Measurements from ENCODE around the gene SRSF10.

SRSF10 gene

GRCh38 chr1:23984417-23985186, 4.5 kb upstream of the SRSF10 start:
- DNase-seq (ENCODE audit: low spot score in 2 of 2), result no peak
- Histone ChIP-seq H3K27me3 (ENCODE audit: low read depth) (no peaks in the 10 kb centered on the region), H3K9me3 (no peaks in the 10 kb centered on the region), H3K36me3 (replicated peaks) (no peaks in the 10 kb centered on the region), H3K4me3 (no peak overlapping the region), H3K4me1 (peaks cover 12% of the 10 kb centered on the region)
- in situ Hi-C loops (cut with MboI; ENCODE audit: low sequenced_read_pairs), result no loop called here

DNA sequence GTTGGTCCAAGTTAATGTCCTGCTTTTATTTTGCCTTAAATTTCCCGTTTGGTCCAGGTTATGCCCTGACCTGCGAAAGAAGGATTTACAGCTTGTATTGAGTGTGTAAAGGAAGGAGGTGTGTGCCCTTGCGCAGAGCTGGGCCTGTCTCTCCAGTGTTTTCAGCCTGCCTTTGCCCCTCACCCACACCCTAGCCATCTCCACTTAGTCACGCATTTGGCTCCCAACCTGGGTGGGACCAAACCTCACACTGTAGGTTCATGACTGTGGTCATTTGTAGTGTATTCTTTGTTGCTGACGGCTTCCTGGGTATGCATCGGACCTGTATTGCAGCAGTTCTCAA, 572 bp upstream of the SRSF10 start:
- Histone ChIP-seq H3K36me3 (replicated peaks) (peaks cover 29% of the 10 kb centered on the region), H3K9me3 (no peaks in the 10 kb centered on the region), H3K27me3 (ENCODE audit: low read depth) (no peaks in the 10 kb centered on the region), H3K4me1 (peaks cover 35% of the 10 kb centered on the region), H3K4me3 (peak overlapping the region; percentile 97)
- in situ Hi-C loops (cut with MboI; ENCODE audit: low sequenced_read_pairs), result no loop called here
- peak; percentile 48 to 75 for DNase-seq (ENCODE audit: low spot score in 2 of 2)

- H3K27me3 ChIP-seq (ENCODE audit: low read depth), result no peaks in the 10 kb centered on the region
- no peak for DNase-seq (ENCODE audit: low spot score in 2 of 2)
- H3K36me3 ChIP-seq (replicated peaks), result peaks cover 40% of the 10 kb centered on the region
- H3K4me3 ChIP-seq, result peak overlapping the region; percentile 97
- no peaks in the 10 kb centered on the region for H3K9me3 ChIP-seq
- peaks cover 46% of the 10 kb centered on the region for H3K4me1 ChIP-seq
- in situ Hi-C loops (cut with MboI; ENCODE audit: low sequenced_read_pairs), result no loop called here
Observed at GRCh38 chr1:23979387-23979880, 693 bp downstream of the SRSF10 start.

GRCh38 chr1:23978805-23979204, 1.3 kb downstream of the SRSF10 start:
- peak overlapping the region; percentile 97 for H3K4me3 ChIP-seq
- no peak for DNase-seq (ENCODE audit: low spot score in 2 of 2)
- no peaks in the 10 kb centered on the region for H3K27me3 ChIP-seq (ENCODE audit: low read depth)
- H3K36me3 ChIP-seq (replicated peaks), result peaks cover 47% of the 10 kb centered on the region
- in situ Hi-C loops (cut with MboI; ENCODE audit: low sequenced_read_pairs), result no loop called here
- peaks cover 51% of the 10 kb centered on the region for H3K4me1 ChIP-seq
- H3K9me3 ChIP-seq, result no peaks in the 10 kb centered on the region

DNA sequence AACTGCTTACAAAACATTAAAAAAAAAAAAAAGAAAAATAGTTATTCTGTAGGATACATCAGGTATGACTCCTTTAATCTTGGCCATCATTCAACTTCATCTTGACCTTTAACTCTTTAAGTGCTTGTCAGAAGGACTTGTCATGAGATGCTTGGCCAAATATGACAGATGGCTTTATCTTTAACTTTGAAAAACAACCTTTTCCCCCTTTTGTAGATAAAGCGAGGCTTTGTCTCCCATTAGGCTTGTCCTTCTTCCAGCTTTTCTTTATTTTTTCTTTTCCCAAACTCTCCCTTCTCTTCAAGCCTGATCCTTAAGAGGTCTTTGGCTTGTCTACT, 2.3 kb downstream of the SRSF10 start:
- peaks cover 57% of the 10 kb centered on the region for H3K4me1 ChIP-seq
- no peaks in the 10 kb centered on the region for H3K27me3 ChIP-seq (ENCODE audit: low read depth)
- in situ Hi-C loops (cut with MboI; ENCODE audit: low sequenced_read_pairs), result no loop called here
- H3K36me3 ChIP-seq (replicated peaks), result peaks cover 56% of the 10 kb centered on the region
- peak overlapping the region; percentile 97 for H3K4me3 ChIP-seq
- H3K9me3 ChIP-seq, result no peaks in the 10 kb centered on the region
- DNase-seq (ENCODE audit: low spot score in 2 of 2), result no peak

GRCh38 chr1:23977187-23977853, 2.8 kb downstream of the SRSF10 start:
- Histone ChIP-seq H3K27me3 (ENCODE audit: low read depth) (no peaks in the 10 kb centered on the region), H3K4me1 (peaks cover 57% of the 10 kb centered on the region), H3K9me3 (no peaks in the 10 kb centered on the region), H3K36me3 (replicated peaks) (peaks cover 59% of the 10 kb centered on the region), H3K4me3 (peak overlapping the region; percentile 97)
- DNase-seq (ENCODE audit: low spot score in 2 of 2), result no peak
- in situ Hi-C loops (cut with MboI; ENCODE audit: low sequenced_read_pairs), result no loop called here

DNA sequence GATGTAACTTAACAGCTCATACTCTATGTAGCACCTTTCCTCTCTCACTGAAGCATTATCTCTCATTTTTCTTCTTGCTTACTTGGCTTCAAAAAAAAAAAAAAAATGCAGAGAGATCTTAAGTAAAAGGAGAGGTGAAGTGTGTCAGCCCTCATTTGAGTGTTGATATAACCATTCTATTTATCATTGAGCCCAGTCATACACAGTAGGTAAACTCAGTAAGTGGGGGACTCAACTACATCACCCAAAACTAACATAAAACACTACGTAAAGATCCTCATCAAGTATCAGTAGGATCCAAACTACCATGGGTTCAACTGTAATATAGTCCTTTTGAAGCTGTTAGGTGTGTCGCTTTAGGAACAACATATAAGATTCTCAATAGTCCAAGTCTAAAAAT, 12.3 kb downstream of the SRSF10 start:
- Histone ChIP-seq H3K9me3 (no peaks in the 10 kb centered on the region), H3K36me3 (replicated peaks) (peaks cover 90% of the 10 kb centered on the region), H3K4me1 (peaks cover 12% of the 10 kb centered on the region), H3K4me3 (no peak overlapping the region), H3K27me3 (ENCODE audit: low read depth) (no peaks in the 10 kb centered on the region)
- in situ Hi-C loops (cut with MboI; ENCODE audit: low sequenced_read_pairs), result no loop called here
- DNase-seq (ENCODE audit: low spot score in 2 of 2), result no peak

DNA sequence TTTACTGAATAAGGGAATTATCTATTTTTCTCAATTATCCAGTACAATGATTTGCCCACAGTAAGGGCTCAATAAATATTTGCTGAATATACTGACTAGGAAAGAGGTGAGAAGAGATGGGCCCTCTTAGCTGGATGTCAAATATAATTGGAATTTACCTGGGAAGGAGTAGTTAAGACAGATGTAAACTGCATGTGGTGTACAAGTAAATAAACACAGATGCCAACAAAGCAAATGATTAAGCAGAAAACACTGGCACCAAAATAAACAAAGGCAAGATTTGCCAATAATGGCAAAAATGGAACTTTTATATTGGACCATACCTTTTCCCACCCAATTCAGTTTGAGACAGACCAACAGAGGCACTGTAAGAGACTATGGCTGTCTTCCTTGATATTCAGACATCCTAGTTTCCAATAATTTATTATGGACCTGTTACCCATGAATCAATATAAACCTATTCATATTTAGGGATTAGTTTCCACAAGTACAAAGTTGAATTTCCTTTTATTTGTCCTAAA, 13.1 kb downstream of the SRSF10 start:
- DNase-seq (ENCODE audit: low spot score in 2 of 2), result no peak
- Histone ChIP-seq H3K4me3 (no peak overlapping the region), H3K27me3 (ENCODE audit: low read depth) (no peaks in the 10 kb centered on the region), H3K36me3 (replicated peaks) (peaks cover 86% of the 10 kb centered on the region), H3K9me3 (no peaks in the 10 kb centered on the region), H3K4me1 (peaks cover 12% of the 10 kb centered on the region)
- in situ Hi-C loops (cut with MboI; ENCODE audit: low sequenced_read_pairs), result no loop called here

- Histone ChIP-seq H3K36me3 (replicated peaks) (peaks cover 81% of the 10 kb centered on the region), H3K9me3 (no peaks in the 10 kb centered on the region), H3K4me1 (peaks cover 16% of the 10 kb centered on the region), H3K27me3 (ENCODE audit: low read depth) (no peaks in the 10 kb centered on the region), H3K4me3 (no peak overlapping the region)
- DNase-seq (ENCODE audit: low spot score in 2 of 2), result no peak
- in situ Hi-C loops (cut with MboI; ENCODE audit: low sequenced_read_pairs), result no loop called here
Observed at GRCh38 chr1:23964790-23965740, 15.1 kb downstream of the SRSF10 start.

- Histone ChIP-seq H3K36me3 (replicated peaks) (peaks cover 78% of the 10 kb centered on the region), H3K4me3 (no peak overlapping the region), H3K4me1 (peaks cover 16% of the 10 kb centered on the region), H3K27me3 (ENCODE audit: low read depth) (no peaks in the 10 kb centered on the region), H3K9me3 (no peaks in the 10 kb centered on the region)
- in situ Hi-C loops (cut with MboI; ENCODE audit: low sequenced_read_pairs), result no loop called here
- no peak for DNase-seq (ENCODE audit: low spot score in 2 of 2)
Observed at GRCh38 chr1:23964235-23964668, 15.9 kb downstream of the SRSF10 start.

GRCh38 chr1:23963617-23964234, 16.4 kb downstream of the SRSF10 start:
- no peak overlapping the region for H3K4me3 ChIP-seq
- DNase-seq (ENCODE audit: low spot score in 2 of 2), result no peak
- H3K9me3 ChIP-seq, result no peaks in the 10 kb centered on the region
- H3K36me3 ChIP-seq (replicated peaks), result peaks cover 72% of the 10 kb centered on the region
- in situ Hi-C loops (cut with MboI; ENCODE audit: low sequenced_read_pairs), result no loop called here
- H3K4me1 ChIP-seq, result peaks cover 18% of the 10 kb centered on the region
- no peaks in the 10 kb centered on the region for H3K27me3 ChIP-seq (ENCODE audit: low read depth)

DNA sequence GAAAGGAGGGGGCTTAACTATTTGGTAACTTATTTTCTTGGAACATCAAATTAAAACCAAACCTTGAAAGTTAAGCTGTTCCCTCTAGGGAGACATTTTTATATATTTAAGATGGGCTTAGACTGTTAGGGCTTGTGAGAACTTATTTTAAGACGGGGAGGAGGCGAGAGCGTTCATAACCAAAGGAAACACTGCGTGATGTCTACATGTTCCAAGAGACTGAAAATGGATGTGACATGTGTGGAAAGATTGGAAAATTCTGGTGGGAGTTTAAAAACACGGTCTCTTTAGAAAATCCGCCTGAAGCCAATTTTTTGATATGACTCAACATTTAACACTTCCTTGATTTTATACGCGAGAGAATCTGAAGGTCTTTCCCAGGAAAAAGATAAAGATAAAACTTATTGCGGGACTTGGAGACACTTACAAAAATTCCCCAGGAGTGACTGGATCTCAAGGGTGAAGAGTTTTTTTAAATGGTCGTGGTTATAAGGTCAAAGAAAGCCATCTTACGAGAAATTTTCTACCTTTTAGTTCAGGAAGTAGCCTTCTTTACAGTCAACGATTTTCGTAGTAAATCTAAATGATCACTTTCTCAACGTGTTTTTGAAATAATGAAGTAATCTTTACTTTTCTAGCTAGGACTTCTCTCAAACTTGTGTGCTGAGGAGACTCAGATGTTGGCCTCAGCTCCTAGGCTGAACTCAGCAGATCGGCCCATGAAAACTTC, 19.7 kb downstream of the SRSF10 start:
- no peak for DNase-seq (ENCODE audit: low spot score in 2 of 2)
- peak overlapping the region; percentile 97 for H3K4me3 ChIP-seq
- H3K27me3 ChIP-seq (ENCODE audit: low read depth), result no peaks in the 10 kb centered on the region
- peaks cover 41% of the 10 kb centered on the region for H3K36me3 ChIP-seq (replicated peaks)
- in situ Hi-C loops (cut with MboI; ENCODE audit: low sequenced_read_pairs), result no loop called here
- peaks cover 26% of the 10 kb centered on the region for H3K4me1 ChIP-seq
- no peaks in the 10 kb centered on the region for H3K9me3 ChIP-seq

Data from HAP-1 (cell line).